ENCODE measurements around the gene RAB11FIP4.

Gene RAB11FIP4

DNA sequence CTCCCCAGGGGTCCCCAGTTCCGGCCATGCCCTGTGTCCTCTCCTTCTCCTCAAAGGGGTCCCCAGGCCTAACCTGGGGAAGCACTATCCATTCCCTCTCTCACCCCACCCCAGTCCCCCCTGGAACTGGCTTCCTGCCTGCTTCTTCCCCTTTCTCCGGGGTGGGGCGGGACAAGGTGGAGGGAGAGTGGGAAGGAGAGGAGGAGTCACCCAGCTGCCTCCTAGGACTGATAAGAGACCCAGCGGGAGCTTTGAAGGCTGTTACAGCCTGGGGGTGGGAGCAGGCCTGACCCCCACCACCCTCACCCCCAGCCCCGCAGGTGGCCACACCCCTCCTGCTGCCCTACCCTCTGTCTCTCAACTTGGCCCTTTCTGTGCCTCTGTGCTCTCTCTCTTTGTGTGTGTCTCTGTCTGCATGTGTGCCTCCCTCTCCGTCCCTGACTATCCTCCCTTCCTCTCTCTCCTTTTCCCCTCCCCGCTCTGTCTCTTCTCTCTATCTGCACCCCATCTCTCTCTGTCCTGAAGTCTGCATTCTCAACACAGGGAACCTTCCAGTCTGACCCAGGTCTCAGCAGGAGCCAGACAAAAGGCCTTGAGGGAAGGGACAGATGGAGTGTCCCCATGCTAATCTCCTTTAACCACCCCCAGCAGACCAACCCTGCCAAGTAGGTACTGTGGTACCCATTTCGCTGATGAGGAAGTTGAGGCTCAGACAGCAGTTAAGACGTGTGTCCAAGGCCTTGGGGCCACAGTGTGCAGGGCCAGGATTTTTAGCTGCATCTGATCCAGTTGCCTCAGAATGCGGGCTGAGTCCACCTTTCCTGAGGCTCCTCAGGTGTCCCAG lies 66.1 kb downstream of the RAB11FIP4 start:
- no peak for DNase-seq (ENCODE audit: low read depth in 3 of 3)

DNA sequence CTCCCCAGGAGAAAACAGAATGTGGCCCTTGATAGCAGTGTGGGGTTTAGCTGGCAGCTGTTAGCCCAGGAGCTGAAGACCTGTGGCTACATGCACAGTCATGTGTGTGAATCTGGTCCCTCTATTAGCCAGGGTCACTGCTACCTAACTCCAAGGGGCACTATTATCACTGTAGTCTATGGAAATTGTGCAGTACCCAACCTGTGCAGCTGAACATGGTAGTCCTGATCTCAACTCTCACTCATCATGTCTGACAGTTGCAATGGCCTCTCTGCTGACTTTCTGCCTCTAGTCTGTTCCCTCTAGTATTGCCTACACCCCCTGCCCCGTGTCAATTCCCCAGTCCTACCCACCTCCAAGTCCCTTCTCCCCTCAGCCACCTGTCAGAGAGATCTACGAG lies 67.4 kb downstream of the RAB11FIP4 start:
- no peak for DNase-seq (ENCODE audit: low read depth in 3 of 3)

DNA sequence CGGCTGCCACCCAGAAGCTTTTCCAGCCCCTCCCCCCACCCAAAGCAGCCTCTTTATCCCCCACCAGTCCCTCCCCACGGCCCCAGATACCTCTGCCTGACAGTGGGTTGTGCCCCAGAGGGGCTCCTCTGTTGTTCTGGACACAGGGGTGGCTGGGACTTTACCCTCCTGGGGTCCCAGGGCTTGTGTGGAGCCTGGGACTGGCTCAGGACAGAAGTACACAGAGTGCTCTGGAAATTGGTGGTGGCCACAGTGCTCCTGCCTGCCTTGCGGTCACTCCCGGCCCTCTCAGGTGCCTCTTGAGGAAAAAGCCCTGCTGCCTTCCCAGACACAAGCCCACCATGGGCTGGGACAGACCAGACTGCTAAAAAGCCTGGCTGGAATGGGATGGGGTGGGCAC lies 68.2 kb downstream of the RAB11FIP4 start:
- no peak for DNase-seq (ENCODE audit: low read depth in 3 of 3)

DNA sequence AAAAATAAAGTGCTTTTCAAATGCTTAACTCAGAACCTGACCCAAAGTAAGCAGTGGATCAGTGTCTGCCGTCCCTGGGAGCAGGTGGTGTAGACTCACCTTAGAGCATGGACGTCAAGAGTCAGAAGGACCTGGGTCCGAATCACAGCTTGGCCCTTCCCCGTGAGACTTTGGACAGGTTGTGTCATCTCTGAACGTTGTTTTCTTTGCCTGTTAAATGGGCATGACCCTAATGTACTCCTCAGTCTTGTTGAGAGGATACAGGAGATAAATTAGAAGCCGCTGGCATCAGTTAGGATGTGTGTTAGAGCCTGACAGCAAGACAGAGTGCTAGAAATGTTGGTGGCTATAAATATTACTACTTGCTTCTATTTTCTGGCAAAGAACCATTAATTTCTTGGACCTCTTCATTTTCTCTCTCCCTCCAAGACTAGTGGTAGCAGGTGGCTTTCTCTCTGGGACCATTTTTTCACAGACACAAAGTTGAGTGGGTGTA lies 68.8 kb downstream of the RAB11FIP4 start:
- DNase-seq (ENCODE audit: low read depth in 3 of 3), result no peak

DNA sequence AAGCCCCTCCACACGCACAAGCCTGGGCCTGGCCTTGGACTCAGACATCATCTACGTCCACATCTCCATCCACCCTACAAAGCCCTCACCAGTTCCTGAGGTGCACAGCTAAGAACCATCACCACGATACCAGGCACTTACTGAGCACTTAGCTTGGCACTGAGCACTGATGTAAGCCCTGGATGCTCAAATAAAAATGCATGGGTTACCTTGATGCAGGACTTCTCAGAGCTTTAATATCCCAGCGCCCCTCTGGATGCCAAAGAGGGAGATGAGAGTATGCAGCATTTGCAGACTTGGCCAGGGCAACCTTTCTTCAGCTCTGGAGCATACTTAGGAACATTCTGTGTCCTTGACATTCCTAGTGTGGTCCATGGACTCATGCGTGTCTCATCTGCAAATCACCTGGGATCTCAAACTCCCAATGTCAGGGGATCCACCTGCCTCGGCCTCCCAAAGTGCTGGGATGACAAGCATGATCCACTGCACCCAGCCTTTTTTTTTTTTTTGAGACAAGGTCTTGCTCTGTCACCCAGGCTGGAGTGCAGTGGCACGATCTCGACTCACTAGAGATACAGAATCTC lies 69.8 kb downstream of the RAB11FIP4 start:
- no peak for DNase-seq (ENCODE audit: low read depth in 3 of 3)

DNA sequence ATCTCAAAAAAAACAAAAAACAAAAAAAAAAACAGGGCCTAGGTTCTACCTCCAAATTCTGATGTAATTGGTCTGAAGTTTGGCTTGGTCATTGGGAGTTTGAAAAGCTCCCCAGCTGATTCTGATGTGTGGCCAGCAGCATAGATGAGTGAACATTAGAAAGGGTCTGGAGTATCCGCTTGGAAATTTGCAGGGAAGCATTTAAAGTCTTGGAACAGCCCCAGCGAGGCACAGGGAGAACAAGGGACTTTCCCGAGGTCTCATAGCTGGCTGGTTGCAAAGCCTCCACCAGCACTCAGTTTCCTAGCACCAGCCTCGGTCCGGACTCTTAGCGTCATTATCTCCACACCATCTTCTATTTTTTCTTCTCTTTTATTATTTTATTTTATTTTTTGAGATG lies 70.8 kb downstream of the RAB11FIP4 start:
- no peak for DNase-seq (ENCODE audit: low read depth in 3 of 3)

DNA sequence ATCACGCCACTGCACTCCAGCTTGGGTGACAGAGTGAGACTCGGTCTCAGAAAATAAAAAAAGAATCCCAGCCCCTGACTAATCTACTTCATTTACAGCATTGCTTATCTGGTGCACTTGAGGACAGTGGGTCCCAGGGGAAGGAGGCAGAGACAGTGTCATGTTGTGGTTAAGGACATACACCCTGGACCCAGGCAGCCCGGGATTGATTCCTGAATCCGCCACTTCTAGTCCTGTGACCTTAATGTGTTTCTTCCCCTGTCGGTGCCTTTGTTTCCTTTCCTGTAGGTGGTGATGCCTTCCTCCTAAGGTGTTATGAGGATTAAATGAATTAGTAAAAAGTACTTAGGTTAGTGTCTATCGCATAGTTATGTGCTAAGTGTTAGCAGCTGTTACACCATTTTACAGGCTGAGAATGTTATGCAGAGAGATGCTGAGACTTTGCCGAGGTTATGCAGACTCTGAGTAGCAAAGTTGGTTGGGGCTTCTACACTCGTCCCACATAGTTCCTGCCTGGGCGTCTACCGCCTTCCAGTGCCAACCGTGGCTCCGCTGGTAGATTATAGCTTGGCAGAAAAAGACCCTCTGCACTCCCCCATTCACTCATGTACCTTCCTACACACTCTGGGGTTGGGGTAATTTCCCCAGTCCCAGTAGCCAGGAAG lies 74.8 kb downstream of the RAB11FIP4 start:
- no peak for DNase-seq (ENCODE audit: low read depth in 3 of 3)

DNA sequence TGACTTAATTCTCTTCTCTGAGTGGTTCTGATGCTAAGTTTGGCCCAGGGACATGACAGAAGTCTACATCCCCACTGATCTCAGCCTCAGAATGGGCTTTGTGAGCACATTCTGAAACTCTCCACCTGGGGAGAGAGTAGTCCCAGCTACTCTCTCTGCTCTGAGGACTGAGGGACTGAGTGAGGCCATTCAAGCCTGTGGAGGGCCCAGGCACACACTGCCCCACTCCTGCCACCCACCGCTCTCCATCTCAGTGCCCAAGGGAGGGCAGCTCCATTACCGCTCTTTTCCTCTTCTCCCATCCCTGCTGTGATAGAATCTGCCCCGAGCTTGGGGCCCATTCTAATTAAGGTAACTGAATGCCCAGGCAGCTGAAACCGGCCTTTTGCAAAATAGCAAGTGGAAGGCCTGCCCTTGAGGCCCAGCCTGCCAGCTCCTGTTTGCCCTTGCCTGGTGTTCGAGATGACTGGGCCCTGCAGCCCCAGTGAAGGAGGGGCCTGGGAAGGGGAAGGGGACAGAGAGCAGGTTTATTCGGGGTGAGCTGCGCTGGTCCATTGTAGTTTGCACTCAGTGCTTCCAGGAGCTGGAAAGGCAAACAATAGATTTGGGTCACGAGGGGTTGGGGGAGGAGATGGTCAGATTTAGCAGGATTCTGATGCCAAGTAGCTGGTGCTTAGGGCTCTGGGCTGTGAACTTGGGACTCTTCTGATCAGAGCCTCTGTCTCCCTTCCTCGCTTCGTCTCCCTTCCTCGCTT lies 76.2 kb downstream of the RAB11FIP4 start:
- DNase-seq (ENCODE audit: low read depth in 3 of 3), result no peak

DNA sequence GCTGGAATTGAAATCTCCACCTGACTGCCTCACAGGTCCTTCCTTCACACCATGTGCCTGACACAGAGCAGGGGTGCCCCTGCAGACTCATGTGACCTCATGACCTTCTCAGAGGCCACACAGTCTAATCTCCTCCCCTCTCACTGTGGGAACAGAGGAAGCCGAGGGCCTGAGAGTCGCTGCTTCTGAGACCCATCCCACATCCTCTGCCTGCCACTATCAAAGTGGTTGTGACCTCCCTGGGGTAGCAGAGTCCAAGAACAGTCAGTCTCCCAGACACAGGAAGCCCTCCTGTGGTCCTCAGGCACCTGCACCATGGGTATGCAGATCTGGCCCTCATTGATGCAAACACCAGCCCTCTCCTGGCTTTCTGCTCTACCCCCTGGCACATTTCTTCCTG lies 78.5 kb downstream of the RAB11FIP4 start:
- DNase-seq (ENCODE audit: low read depth in 3 of 3), result no peak

DNA sequence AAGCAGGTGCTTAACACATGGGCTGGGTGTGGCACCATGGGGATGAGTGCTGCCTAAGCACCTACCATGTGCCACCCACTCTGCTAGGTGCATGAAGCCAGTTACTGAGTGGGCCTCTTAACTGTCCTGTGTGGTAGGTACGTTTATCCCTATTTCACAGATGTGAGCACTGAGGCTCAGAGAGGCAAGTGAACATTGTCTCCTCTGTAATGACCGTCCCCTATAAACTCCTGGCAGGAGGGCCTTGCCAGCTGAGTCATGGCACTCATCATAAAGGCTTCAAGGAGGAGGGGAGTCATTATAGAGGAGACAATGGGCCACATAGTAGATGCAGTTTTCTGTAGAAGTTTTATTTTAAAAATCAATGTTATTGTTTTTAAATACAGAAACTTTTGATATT lies 79.1 kb downstream of the RAB11FIP4 start:
- no peak for DNase-seq (ENCODE audit: low read depth in 3 of 3)

DNA sequence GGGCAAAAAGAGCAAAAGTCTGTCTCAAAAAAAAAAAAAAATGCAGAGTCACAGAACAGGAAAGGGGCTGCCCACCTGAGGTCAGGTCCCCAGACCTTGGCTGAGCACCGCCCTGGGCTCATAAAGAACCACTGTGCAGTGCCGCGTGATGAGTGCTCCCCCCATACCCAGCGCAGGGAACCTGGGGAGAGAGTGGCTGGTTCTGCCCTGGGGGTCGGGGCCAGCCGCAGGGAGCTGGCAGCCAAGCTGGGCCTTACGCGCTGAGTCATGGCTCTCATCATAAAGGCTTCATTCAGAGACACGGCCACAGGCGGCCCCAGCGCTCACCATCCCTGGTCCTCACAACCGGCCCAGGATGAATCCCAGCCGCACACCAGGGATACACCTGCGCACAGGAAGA lies 80.7 kb downstream of the RAB11FIP4 start:
- no peak for DNase-seq (ENCODE audit: low read depth in 3 of 3)

DNA sequence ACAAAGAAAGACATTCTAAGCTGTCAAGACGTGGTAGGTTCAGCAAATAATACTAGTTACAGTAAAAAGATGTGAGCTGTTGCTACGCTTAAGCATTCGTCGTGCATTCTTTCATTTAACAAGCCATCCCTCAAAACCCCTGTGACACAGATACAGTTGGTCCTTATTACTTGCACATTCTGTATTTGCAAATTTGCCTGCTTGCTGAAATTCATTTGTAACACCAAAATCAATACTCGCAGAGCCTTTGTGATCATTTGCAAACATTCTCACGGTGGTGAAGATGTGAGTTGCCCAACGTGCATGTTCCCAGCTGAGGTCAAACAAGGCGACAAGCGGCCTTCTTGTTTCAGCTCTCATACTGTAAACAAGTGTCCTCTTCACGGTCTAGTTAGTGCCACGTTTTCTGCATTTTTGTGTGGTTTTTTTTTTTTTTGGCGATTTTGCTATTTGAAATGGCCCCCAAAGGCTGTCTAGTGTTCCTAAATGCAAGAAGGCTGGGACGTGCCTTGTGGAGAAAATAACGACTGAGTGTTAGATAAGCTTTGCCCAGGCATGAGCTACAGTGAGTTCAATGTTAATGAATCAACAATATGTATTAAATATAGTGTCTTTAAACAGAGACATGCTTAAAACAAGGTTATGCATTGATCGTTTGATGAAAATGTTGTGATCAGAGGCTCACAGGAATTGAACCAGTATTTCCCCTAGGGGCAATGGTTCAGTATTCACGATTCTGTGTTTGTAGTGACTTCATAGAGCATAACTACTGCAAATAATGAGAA lies 84.1 kb downstream of the RAB11FIP4 start:
- no peak for DNase-seq (ENCODE audit: low read depth in 3 of 3)

DNA sequence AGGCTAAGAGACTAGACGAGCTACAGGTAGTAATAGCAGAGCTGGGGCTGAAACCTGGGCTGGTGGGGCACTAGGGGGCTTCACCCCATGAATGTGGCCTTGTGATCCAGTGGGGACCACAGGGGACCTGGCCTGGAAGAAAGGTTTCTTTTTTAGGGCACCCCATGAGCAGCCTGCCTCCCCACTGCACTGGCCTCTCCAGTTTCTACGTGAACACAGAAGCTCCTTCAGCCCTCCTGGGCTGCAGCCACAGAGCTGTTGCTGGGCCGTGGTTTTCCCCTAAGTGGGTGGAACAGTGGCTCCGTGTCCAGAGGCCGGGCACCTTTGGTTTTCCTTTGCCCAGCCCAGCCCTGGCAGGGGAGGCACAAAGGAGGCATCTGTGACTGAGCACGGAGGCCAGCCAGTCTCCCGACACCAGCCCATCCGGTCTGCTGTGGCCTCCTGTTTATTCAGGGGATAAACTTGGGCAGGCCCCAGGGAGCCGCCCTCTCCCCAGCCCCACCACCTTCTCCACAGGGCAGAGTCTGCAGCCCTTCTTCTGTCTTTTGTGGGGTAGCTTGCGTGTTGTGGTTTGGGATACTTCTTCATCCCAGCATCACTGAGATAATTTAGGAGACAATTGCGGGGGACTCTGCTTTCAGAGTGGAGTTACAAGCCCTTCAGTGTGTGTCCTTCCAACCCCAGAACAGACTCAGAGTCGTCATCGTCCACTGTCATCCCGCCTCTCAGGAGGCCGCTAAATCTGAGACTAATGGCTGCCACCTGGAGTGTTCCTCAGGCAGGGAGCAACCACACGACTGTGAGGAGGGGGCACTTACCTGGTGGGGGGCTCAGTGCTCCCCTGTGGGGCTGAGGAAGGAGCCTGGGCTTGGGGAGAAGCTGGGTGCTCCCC lies 85.3 kb downstream of the RAB11FIP4 start:
- DNase-seq (ENCODE audit: low read depth in 3 of 3), result no peak

DNA sequence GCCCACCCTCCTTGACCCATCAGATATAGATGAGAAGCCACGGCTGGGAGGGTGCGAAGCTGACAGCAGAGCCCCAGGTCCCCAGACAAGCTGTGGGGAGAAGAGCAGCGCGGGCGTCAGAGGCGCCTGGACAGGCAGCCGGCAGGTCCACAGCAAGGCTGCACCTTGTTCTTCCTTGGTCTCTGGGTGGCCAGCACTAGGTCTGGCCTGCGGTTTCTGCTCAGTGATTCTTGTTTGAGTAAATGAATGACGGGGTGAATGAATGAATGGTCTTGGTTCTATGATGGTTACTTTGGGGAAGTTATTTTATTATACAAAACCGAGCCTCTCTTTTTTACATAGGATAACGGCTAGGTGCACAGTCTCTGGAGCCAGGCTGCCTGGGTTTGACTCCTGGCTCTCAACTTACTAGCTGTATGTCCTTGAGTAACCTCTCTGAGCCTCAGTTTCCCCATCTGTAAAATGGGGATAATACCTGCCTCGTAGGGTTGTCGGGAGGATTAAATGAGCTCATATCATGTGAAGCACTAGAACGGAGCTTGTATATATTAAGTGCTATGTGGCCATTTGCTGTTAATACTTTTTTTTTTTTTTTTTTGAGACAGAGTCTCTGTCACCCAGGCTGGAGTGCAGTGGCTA lies 86.1 kb downstream of the RAB11FIP4 start:
- no peak for DNase-seq (ENCODE audit: low read depth in 3 of 3)

DNA sequence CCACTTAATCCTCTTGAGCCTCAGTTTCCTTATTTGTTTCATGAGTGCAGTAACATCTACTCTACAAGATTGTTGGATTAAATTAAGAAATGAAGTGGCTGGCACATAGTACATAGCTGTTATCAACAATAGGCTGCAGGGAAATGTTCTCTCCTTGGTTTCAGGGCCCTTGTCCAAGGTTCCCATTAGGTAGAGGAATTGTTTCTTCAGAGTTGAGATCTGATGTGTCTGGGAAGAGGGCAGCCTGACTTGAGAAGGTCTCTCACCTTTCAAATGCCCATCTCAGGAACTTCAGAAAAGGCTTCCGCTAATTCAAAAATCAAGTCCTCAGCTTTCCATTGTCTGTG lies 87.6 kb downstream of the RAB11FIP4 start:
- no peak for DNase-seq (ENCODE audit: low read depth in 3 of 3)

DNA sequence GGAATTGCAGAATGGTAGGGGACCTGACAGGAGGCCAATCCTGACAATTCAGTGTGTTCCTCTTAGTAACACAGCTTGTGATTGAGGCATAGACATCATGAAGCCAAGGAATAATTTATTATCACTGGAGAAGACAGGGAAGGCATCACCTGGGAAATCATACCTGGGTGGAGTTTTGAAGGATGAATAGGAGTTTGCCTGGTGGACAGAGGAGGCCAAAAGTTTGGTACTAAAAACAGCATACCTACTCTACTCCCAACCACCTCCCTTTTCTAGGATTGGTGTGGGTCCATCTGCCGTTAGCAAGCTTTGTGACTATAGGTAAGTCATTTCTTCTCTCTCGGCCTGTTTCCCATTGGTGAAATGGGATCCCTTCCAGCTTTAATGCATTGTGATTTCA lies 88.0 kb downstream of the RAB11FIP4 start:
- DNase-seq (ENCODE audit: low read depth in 3 of 3), result no peak

DNA sequence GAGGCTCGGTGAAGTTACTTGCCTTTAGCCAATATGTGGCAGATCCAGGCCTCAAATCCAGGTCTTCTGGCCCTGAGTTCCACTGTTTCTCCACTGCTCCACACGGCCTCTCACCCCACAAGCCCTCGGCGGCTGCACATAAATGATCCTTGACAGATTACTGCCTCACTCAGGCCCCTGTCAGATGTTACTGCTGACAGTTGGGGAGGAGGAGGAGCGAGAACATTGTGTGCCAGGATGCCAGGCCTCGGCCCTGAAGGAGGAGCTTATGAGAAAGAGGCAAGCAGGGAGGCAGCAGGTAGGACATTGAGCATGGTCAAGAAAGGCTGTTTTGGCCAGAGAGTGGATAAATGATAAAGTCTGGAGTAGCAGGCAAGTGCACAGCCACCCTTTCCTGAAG lies 88.6 kb downstream of the RAB11FIP4 start:
- DNase-seq (ENCODE audit: low read depth in 3 of 3), result no peak

DNA sequence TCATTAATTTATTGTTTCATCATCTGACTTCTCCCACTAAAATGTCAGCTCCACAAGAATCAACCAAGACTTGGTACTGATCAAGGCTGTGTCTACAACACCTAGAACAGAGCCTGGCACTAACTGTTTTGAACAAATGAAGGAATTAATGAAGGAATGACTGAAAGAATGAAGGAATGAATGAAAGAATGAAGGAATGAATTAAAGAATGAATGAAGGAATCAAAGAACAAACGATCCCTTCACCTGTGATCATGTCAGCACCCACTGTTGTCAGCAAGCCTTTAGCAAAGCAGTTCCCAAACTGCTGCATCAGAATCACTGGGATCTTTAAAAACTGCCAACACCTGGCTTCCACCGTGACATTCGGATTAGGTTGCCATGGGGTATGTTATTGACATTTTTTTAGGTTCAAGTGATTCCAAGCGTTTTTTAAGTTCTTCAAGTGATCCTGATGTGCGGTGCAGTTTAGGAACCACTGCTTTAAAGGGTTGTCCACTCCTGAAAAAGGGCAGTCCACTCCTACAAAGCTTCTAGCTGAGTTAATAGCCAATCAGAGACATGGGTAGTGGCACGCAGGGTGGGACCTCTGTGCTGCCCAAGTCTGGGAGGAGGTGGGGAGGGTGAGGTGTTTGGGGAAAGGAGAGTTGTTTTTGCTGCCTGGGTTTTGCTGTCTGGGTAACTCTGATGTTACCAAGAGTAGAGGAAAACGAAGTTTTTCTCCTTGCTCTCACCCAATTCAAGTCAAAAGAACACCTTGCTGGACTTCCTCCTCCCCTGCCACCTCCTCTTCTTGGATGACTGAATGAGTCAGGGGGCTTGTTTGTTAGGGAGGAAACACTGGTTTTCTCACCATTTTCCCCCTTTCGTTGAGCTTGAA lies 89.7 kb downstream of the RAB11FIP4 start:
- DNase-seq (ENCODE audit: low read depth in 3 of 3), result no peak

DNA sequence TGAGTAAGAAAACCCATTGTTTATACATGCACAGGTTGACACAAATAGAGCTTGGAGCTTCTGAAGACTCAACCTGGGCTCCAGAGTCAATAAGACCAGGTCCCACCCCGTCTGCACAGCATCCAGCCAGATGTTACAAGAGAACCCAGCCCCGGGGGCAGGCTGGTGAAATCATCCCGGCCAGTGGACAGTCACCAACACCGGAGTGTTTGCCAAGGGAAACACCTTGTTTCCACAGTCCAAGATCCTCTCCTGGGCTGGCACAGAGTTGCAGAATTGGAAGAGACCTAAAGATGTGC lies 90.3 kb downstream of the RAB11FIP4 start:
- no peak for DNase-seq (ENCODE audit: low read depth in 3 of 3)

All from stimulated activated CD4-positive, alpha-beta T cell treated with anti-CD3 and anti-CD28 coated beads, TNF-alpha, amount 100 ng/mL, for 48 hours (primary cell).